Measurements from ENCODE around the gene NRL. TPM values are rescaled to one million over a fixed set of nuclear protein-coding genes. Genes with fewer than 3 reads are reported as not detected.

Gene NRL
- polyA plus RNA-seq, 2 of the 4 experiments (the other 2 are of a cell fraction), result 0.93 to 0.97 TPM

DNA sequence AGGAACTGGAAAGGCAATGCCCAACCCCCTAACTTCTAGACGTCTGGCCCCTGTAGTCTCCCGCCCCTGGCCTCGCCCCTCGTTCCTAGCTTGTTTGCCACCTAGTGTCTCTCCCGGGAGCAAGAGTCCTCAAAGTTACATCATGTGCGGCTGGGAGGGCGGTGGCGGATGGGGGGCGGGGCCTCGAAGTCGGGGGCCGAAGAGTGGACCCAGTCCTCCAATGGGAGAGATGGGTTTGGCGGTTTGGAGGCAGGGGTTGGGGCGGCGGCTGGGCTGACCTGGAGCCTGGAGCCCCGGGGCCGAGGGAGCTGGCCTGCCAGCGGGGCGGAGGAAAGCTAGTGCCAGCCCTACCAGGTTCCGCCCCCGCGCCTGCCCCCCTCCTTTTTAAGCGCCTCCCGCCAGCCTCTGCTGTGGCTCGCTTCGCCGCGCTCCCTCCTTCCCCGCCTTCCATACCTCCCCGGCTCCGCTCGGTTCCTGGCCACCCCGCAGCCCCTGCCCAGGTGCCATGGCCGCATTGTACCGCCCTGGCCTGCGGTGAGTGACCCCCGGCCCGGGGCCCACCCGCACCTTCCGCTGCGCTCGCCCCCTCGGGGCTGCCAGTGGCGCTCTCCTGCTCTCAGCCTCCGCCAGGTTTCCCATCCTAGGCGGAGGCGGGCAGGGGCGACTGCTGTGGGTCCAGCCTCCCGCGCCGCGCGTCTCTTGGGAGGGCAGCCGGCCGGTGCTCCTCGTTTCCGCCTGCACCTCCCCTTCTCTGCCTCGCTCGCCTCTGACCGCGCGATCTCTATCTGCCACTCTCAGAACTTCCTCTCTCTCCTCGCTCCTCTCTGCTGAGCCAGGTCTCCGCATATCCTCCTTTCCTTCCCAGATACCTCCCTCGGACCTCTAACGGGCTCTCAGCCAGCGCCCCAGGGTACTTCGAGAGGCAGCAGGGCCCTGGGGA lies 20.6 kb downstream of the NRL start, which contains the start of gene PCK2:
Gene PCK2, plus strand, starts transcription at position 411 of the 940 bp plus-strand sequence. Its CDS starts 95 bp downstream, at position 506.
- peak within 1 kb of the TSS; percentile 89 for H3K4me2 ChIP-seq
- peaks cover 18% of the 10 kb centered on the region for H3K4me1 ChIP-seq
- POLR2A ChIA-PET, result interaction anchor here (0.6 to 3.7 kb wide), 21 partner anchors 9 to 336 kb away, joined by 3 to 55 read pairs (median 6); partner anchors contain the start of genes CARMIL3, CPNE6, DCAF11 and EMC9
- FAIRE-seq, result no peak
- CTCF ChIA-PET, result interaction anchor here (0.9 to 12.6 kb wide), 11 partner anchors 11 to 67 kb away, joined by 3 to 405 read pairs (median 4); partner anchors contain the start of genes CPNE6, IRF9 and PSME1
- peak within 1 kb of the TSS; percentile 95 to 100 for H3K27ac ChIP-seq
- under 1% methylated on average over 35 of the region's 68 CpGs for WGBS (ENCODE audit: missing lambda C conversion rate)
- ATAC-seq, result peak; percentile 93 to 94
- peak; percentile 95 to 97 for DNase-seq (ENCODE audit: low read depth in 1 of 2, low spot score in 1 of 2)
- H3K4me3 ChIP-seq, result peak within 1 kb of the TSS; percentile 70
- H3K9me3 ChIP-seq, result no peaks in the 10 kb centered on the region
- TF ChIP-seq NR3C1 (IDR thresholded peaks at IDR 0.05), result no peak
- TF ChIP-seq CHD2 (IDR thresholded peaks at IDR 0.05; ENCODE audit: low read length, partially characterized antibody), result no peak
- no peak for TF ChIP-seq RNF2 (IDR thresholded peaks at IDR 0.05; ENCODE audit: borderline replicate concordance, low read depth)
- TF ChIP-seq HEYL (CRISPR knock-in tag; IDR thresholded peaks at IDR 0.05), result no peak
- no peak for TF ChIP-seq RARB (CRISPR knock-in tag; IDR thresholded peaks at IDR 0.05)
- TF ChIP-seq EP300 (IDR thresholded peaks at IDR 0.05), result no peak
- no peak for TF ChIP-seq ZSCAN20 (CRISPR knock-in tag; IDR thresholded peaks at IDR 0.05)
- no peak for TF ChIP-seq ZNF302 (CRISPR knock-in tag; IDR thresholded peaks at IDR 0.05)
- TF ChIP-seq REST (IDR thresholded peaks at IDR 0.05), result no peak
- TF ChIP-seq MAX (IDR thresholded peaks at IDR 0.05), result peak; percentile 66
- TF ChIP-seq FOSL2 (IDR thresholded peaks at IDR 0.05), result no peak
- no peak for TF ChIP-seq FOSL2 (CRISPR knock-in tag; IDR thresholded peaks at IDR 0.05)
- TF ChIP-seq RFX5 (IDR thresholded peaks at IDR 0.05), result no peak
- no peak for TF ChIP-seq FOSB (CRISPR knock-in tag; IDR thresholded peaks at IDR 0.05)
- peak; percentile 95 for TF ChIP-seq POLR2A (IDR thresholded peaks at IDR 0.05; ENCODE audit: low read length)
- TF ChIP-seq, protein P1, sequence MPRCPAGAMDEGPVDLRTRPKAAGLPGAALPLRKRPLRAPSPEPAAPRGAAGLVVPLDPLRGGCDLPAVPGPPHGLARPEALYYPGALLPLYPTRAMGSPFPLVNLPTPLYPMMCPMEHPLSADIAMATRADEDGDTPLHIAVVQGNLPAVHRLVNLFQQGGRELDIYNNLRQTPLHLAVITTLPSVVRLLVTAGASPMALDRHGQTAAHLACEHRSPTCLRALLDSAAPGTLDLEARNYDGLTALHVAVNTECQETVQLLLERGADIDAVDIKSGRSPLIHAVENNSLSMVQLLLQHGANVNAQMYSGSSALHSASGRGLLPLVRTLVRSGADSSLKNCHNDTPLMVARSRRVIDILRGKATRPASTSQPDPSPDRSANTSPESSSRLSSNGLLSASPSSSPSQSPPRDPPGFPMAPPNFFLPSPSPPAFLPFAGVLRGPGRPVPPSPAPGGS (IDR thresholded peaks at IDR 0.05), result peak; percentile 95
- 0 out of 2 replicates have a peak, but pooled peaks have one; percentile 6 for TF ChIP-seq MAZ (IDR thresholded peaks at IDR 0.05; ENCODE audit: borderline replicate concordance, low read depth, low read length)
- TF ChIP-seq CEBPB (IDR thresholded peaks at IDR 0.05), result peak in 1 of 2 experiments; percentile 69; a peak in 2 of 4 replicates
- peak; percentile 34; the same call in 1 of the 2 replicates for TF ChIP-seq TFCP2L1 (CRISPR knock-in tag; IDR thresholded peaks at IDR 0.05)
- no peak for TF ChIP-seq EHMT2 (IDR thresholded peaks at IDR 0.05; ENCODE audit: low read depth)
- TF ChIP-seq E2F6 (IDR thresholded peaks at IDR 0.05; ENCODE audit: borderline replicate concordance, low read depth), result peak; percentile 81
- TF ChIP-seq PHF8 (IDR thresholded peaks at IDR 0.05; ENCODE audit: borderline replicate concordance, low read depth), result peak; percentile 75
- TF ChIP-seq JUN (IDR thresholded peaks at IDR 0.05), result peak; percentile 73 to 98
- TF ChIP-seq ZC3H11A (IDR thresholded peaks at IDR 0.05), result no peak
- TF ChIP-seq CHD4 (IDR thresholded peaks at IDR 0.05; ENCODE audit: borderline replicate concordance), result no peak
- TF ChIP-seq RCOR1 (IDR thresholded peaks at IDR 0.05; ENCODE audit: low read depth, low read length), result no peak
- no peak for TF ChIP-seq JUNB (IDR thresholded peaks at IDR 0.05)
- TF ChIP-seq, protein P2, sequence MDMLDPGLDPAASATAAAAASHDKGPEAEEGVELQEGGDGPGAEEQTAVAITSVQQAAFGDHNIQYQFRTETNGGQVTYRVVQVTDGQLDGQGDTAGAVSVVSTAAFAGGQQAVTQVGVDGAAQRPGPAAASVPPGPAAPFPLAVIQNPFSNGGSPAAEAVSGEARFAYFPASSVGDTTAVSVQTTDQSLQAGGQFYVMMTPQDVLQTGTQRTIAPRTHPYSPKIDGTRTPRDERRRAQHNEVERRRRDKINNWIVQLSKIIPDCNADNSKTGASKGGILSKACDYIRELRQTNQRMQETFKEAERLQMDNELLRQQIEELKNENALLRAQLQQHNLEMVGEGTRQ (IDR thresholded peaks at IDR 0.05), result no peak
- no peak for TF ChIP-seq CBX8 (IDR thresholded peaks at IDR 0.05)
- TF ChIP-seq, protein P3, sequence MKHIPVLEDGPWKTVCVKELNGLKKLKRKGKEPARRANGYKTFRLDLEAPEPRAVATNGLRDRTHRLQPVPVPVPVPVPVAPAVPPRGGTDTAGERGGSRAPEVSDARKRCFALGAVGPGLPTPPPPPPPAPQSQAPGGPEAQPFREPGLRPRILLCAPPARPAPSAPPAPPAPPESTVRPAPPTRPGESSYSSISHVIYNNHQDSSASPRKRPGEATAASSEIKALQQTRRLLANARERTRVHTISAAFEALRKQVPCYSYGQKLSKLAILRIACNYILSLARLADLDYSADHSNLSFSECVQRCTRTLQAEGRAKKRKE (CRISPR knock-in tag; IDR thresholded peaks at IDR 0.05; ENCODE audit: low read depth), result no peak
- TF ChIP-seq NPAS2 (CRISPR knock-in tag; IDR thresholded peaks at IDR 0.05; ENCODE audit: borderline replicate concordance), result no peak
- TF ChIP-seq, protein P4, sequence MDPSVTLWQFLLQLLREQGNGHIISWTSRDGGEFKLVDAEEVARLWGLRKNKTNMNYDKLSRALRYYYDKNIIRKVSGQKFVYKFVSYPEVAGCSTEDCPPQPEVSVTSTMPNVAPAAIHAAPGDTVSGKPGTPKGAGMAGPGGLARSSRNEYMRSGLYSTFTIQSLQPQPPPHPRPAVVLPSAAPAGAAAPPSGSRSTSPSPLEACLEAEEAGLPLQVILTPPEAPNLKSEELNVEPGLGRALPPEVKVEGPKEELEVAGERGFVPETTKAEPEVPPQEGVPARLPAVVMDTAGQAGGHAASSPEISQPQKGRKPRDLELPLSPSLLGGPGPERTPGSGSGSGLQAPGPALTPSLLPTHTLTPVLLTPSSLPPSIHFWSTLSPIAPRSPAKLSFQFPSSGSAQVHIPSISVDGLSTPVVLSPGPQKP (IDR thresholded peaks at IDR 0.05; ENCODE audit: low read depth, low read length), result no peak
